K562 (cell line): Measurements from ENCODE around the gene LRRC41. TPM values are rescaled to one million over a fixed set of nuclear protein-coding genes. Genes with fewer than 3 reads are reported as not detected.

Source experiments
- ATAC-seq: fragments of 200-7000 bp; cut with Tn5 transposase; 3 replicates; pipeline ENCODE4 v1.9.1; 2020; ENCODE audit warnings: moderate library complexity
- BruUV-seq: library from RNA; stranded (reverse); fragments of 400-500 nt; replicated peaks from 2 replicates; lab custom pipeline; 2021; lab: Mats Ljungman, UMichigan
- CTCF ChIA-PET: fragments of 300-600 bp; formaldehyde crosslinking; extraction: SDS; loops from one replicate; lab custom pipeline; 2021; ENCODE audit warnings: low intra/inter-chr PET ratio; lab: Yijun Ruan, JAX
- POLR2A ChIA-PET: fragments of 300-600, 350-650 bp; sonication (Branson Sonifier 250); formaldehyde crosslinking; extraction: SDS; loops from one replicate; lab custom pipeline; 2021; ENCODE audit warnings: antibody characterized with exemption, inconsistent platforms; lab: Yijun Ruan, JAX
- DNase-seq, 4 experiments: peaks; one replicate each; pipeline versions ENCODE4 v3.0.0 to v3.0.0-alpha.2; 2011 to 2018; ENCODE audit warnings: low spot score in 3 of 4, mixed read lengths in 3 of 4; ENCODE audit errors: extremely low read depth in 1 of 4
- FAIRE-seq: peaks from 2 replicates; lab custom pipeline; 2011; peaks lifted over from hg19 to GRCh38; lab: Jason Lieb, UNC
- H2AFZ ChIP-seq: 2 replicates; pipeline ENCODE4 v1.6.0; 2011; ENCODE audit warnings: low read depth, low read length, control low read depth, inconsistent platforms
- H3K27ac ChIP-seq: fragments of 200-600 bp; 3 replicates; pipeline ENCODE4 v1.8.0; 2011; ENCODE audit warnings: low read depth, mild to moderate bottlenecking, control low read depth, inconsistent platforms, low read length, moderate library complexity, mixed read lengths; ENCODE audit errors: extremely low read depth
- H3K27me3 ChIP-seq, 2 experiments: fragments of 300-600 bp in 1 of 2; 2 replicates in 1 of 2; 3 replicates in 1 of 2; pipeline versions ENCODE4 v1.6.0 to v1.8.0; 2011; ENCODE audit warnings: inconsistent platforms in 2 of 2, low read length in 2 of 2, mild to moderate bottlenecking in 1 of 2, mixed read lengths in 1 of 2, moderate library complexity in 1 of 2; ENCODE audit not compliant: control insufficient read depth in 2 of 2, insufficient read depth in 2 of 2
- H3K36me3 ChIP-seq: fragments of 300-600 bp; 3 replicates; pipeline ENCODE4 v1.8.0; 2011; ENCODE audit warnings: mild to moderate bottlenecking, low read length, inconsistent platforms; ENCODE audit not compliant: control insufficient read depth, insufficient read depth
- H3K4me1 ChIP-seq, 2 experiments: fragments of 200-600 bp in 1 of 2; replicated peaks in 1 of 2; 2 replicates in 1 of 2; 3 replicates in 1 of 2; pipeline versions ENCODE4 v1.5.1 to v1.8.0; 2011; ENCODE audit warnings: inconsistent platforms in 2 of 2, low read length in 2 of 2, mild to moderate bottlenecking in 1 of 2, mixed read lengths in 1 of 2, moderate library complexity in 1 of 2; ENCODE audit not compliant: control insufficient read depth in 2 of 2, insufficient read depth in 2 of 2
- H3K4me2 ChIP-seq: 2 replicates; pipeline ENCODE4 v1.6.1; 2011; ENCODE audit warnings: low read length, control low read depth, inconsistent platforms, mixed read lengths; ENCODE audit not compliant: insufficient read depth
- H3K4me3 ChIP-seq: fragments of 200-600 bp; sonication (generic), shearing (Covaris generic); 2 replicates; pipeline ENCODE4 v1.5.1; 2016; ENCODE audit warnings: control low read depth, inconsistent platforms
- H3K79me2 ChIP-seq: fragments of 200-600 bp; 3 replicates; pipeline ENCODE4 v1.8.0; 2011; ENCODE audit warnings: low read length, inconsistent platforms; ENCODE audit not compliant: control insufficient read depth, insufficient read depth
- H3K9ac ChIP-seq, 2 experiments: 2 replicates each; pipeline versions ENCODE4 v1.6.0 to v1.6.1; 2011; ENCODE audit warnings: low read depth in 2 of 2, low read length in 2 of 2, control low read depth in 1 of 2, inconsistent platforms in 1 of 2, mild to moderate bottlenecking in 1 of 2, mixed read lengths in 1 of 2; ENCODE audit not compliant: insufficient read depth in 1 of 2
- H3K9me1 ChIP-seq: one replicate; pipeline ENCODE4 v1.6.0; 2011; ENCODE audit warnings: inconsistent platforms, mild to moderate bottlenecking, low read length, moderate library complexity; ENCODE audit not compliant: control insufficient read depth, insufficient read depth
- H3K9me3 ChIP-seq: replicated peaks from 2 replicates; pipeline ENCODE4 v1.5.1; 2011; ENCODE audit warnings: low read depth, low read length, inconsistent platforms; ENCODE audit not compliant: control insufficient read depth, insufficient read depth
- H4K20me1 ChIP-seq: replicated peaks from 2 replicates; pipeline ENCODE4 v1.6.1; 2011; ENCODE audit warnings: low read length, inconsistent platforms, mixed read lengths; ENCODE audit not compliant: control insufficient read depth, insufficient read depth
- CEBPB ChIP-seq: fragments of 450-650 bp; IDR thresholded peaks from 2 replicates; pipeline ENCODE4 v1.6.1; 2016; ENCODE audit warnings: missing genetic modification characterization, missing compliant biosample characterization
- CHD1 ChIP-seq: fragments of 200-600 bp; sonication (generic); IDR thresholded peaks from one replicate; pipeline ENCODE4 v1.6.1; 2012; ENCODE audit warnings: mild to moderate bottlenecking, moderate library complexity, low read length, inconsistent platforms
- ETS1 ChIP-seq: conservative IDR thresholded peaks from 2 replicates; pipeline ENCODE4 v1.6.1; 2011; ENCODE audit warnings: low read depth, mild to moderate bottlenecking, low read length; ENCODE audit not compliant: control insufficient read depth
- GATAD2A ChIP-seq: fragments of 450-650 bp; IDR thresholded peaks from 2 replicates; pipeline ENCODE4 v1.6.1; 2017
- HDAC3 ChIP-seq: fragments of 450-650 bp; IDR thresholded peaks from 2 replicates; pipeline ENCODE4 v1.6.1; 2018; ENCODE audit warnings: borderline replicate concordance, mild to moderate bottlenecking, moderate library complexity; ENCODE audit not compliant: partially characterized antibody
- HLTF ChIP-seq: fragments of 450-650 bp; IDR thresholded peaks from 2 replicates; pipeline ENCODE4 v1.6.1; 2016
- KLF6 ChIP-seq: fragments of 250-450 bp; sonication (Bioruptor Pico); IDR thresholded peaks from 2 replicates; pipeline ENCODE4 v1.4.0; 2020; ENCODE audit warnings: mild to moderate bottlenecking, moderate library complexity, borderline replicate concordance
- RBFOX2 ChIP-seq: fragments of 200-400 bp; formaldehyde crosslinking; IDR thresholded peaks from 2 replicates; pipeline ENCODE4 v1.6.1; 2017; ENCODE audit warnings: low read depth, mild to moderate bottlenecking, low read length, moderate library complexity
- RBM34 ChIP-seq: fragments of 200-400 bp; formaldehyde crosslinking; IDR thresholded peaks from 2 replicates; pipeline ENCODE4 v1.6.1; 2018; ENCODE audit warnings: low read length, borderline replicate concordance; ENCODE audit not compliant: insufficient read depth
- RHOXF2B ChIP-seq: fragments of 250-450 bp; sonication (Bioruptor Pico); conservative IDR thresholded peaks from 2 replicates; pipeline ENCODE4 v1.5.1; 2021
- SMARCA4 ChIP-seq: fragments of 450-650 bp; IDR thresholded peaks from 2 replicates; pipeline ENCODE4 v1.6.1; 2016
- SUPT5H ChIP-seq: fragments of 450-650 bp; IDR thresholded peaks from 2 replicates; pipeline ENCODE4 v1.6.1; 2016
- ZBTB2 ChIP-seq: fragments of 450-650 bp; IDR thresholded peaks from 2 replicates; pipeline ENCODE4 v1.6.1; 2016; ENCODE audit warnings: antibody characterized with exemption
- ZBTB26 ChIP-seq: fragments of 450-650 bp; formaldehyde crosslinking; IDR thresholded peaks from 2 replicates; pipeline ENCODE4 v1.4.0; 2022; ENCODE audit warnings: missing genetic modification characterization
- ZNF124 ChIP-seq: sonication (generic); formaldehyde crosslinking; IDR thresholded peaks from 2 replicates; pipeline ENCODE4 v1.8.1; 2022; ENCODE audit warnings: missing genetic modification reagents
- ZNF324 ChIP-seq: fragments of 250-450 bp; sonication (Bioruptor Pico); IDR thresholded peaks from 2 replicates; pipeline ENCODE4 v1.4.0; 2020; ENCODE audit warnings: mild to moderate bottlenecking
- ZNF398 ChIP-seq: fragments of 250-450 bp; sonication (Bioruptor Pico); IDR thresholded peaks from 2 replicates; pipeline ENCODE4 v1.8.0; 2021; ENCODE audit warnings: moderate library complexity, mild to moderate bottlenecking, inconsistent platforms
- WGBS: fragments of 100-300 bp; shearing (Covaris generic); methylation state at CpG from one replicate; pipeline ENCODE4 v1.1.6; 2016; ENCODE audit warnings: low coverage, mixed read lengths; ENCODE audit not compliant: insufficient coverage; ENCODE audit errors: missing lambda C conversion rate; 5-methylcytosine and 5-hydroxymethylcytosine counted together
- in situ Hi-C: fragments of 300-500 bp; cut with MboI; formaldehyde crosslinking; loops from 4 replicates; pipeline ENCODE4 v1.15.0; 2018; ENCODE audit warnings: inconsistent platforms, mixed read lengths
- intact Hi-C: fragments of 100-400 bp; cut with micrococcal nuclease; formaldehyde crosslinking; loops from 2 replicates; pipeline ENCODE4 v1.14.2; 2022
- polyA plus RNA-seq, 8 experiments: library from polyadenylated mRNA; depleted of rRNA in 4 of 8; stranded (reverse) in 5 of 8; unstranded in 3 of 8; fragments of >200 nt; fragmentation: Nextera tagmentation in 2 of 8; fragmentation: Illumina TruSeq in 1 of 8; extraction: Ambion mirVana in 2 of 8; extraction: Trizol in 1 of 8; gene quantifications; 2 replicates each; pipeline versions ENCODE4 v1.2.1 to v1.2.3, GENCODE V29; 2011 to 2014; ENCODE audit warnings: inconsistent platforms in 1 of 8, missing spikeins in 1 of 8
- total RNA-seq, 7 experiments: library from RNA; depleted of rRNA in 6 of 7; stranded (reverse); fragments of >200 nt in 6 of 7; fragmentation: Illumina TruSeq in 2 of 7; extraction: Trizol in 2 of 7; gene quantifications; 2 replicates each; pipeline versions ENCODE4 v1.2.1 to v1.2.3, GENCODE V29; 2011 to 2021; ENCODE audit warnings: low replicate concordance in 1 of 7

LRRC41 gene
- total and polyA plus RNA-seq, 9 of the 15 experiments (the other 6 are each of a cell fraction or from before 2014, with no cell fraction given) = 10.5 to 64.7 (median 44.2) TPM

GRCh38 chr1:46285730-46286477, 17.5 kb downstream of the LRRC41 start:
- CTCF ChIA-PET = no interaction called here
- DNase-seq = peak in 2 of 4 experiments; percentile 42 to 57
- Histone ChIP-seq H3K9me3 (no peaks in the 10 kb centered on the region), H3K27me3 (no peaks in the 10 kb centered on the region), H3K36me3 (peaks cover 80% of the 10 kb centered on the region), H3K9ac (peak overlapping the region in 1 of 2 experiments; percentile 16; a peak in 1 of 4 replicates), H2AFZ (no peak overlapping the region), H3K4me1 (peaks cover 23 to 33% of the 10 kb centered on the region in 2 experiments; a peak in 3 of 5 replicates), H3K9me1 (peaks cover 5% of the 10 kb centered on the region), H3K79me2 (no peaks in the 10 kb centered on the region), H3K4me3 (no peak overlapping the region), H3K27ac (no peak overlapping the region; the same call in 2 of the 3 replicates), H3K4me2 (no peak overlapping the region), H4K20me1 (no peaks in the 10 kb centered on the region)
- no TSS peak for BruUV-seq
- POLR2A ChIA-PET = interaction anchor here (0.5 to 22.6 kb wide), 11 partner anchors 5 to 1564 kb away, joined by 3 to 410 read pairs (median 6); partner anchors contain the start of genes LRRC41, NSUN4 and UQCRH
- in situ Hi-C loops = no loop called here
- WGBS = 84% methylated on average over 27 of the region's 27 CpGs
- FAIRE-seq = no peak
- intact Hi-C loops = loop anchor here (2.0 to 10.0 kb wide), 2 partner anchors 15 to 59 kb away; partner anchors contain the start of gene NSUN4
- peak; percentile 80 for ATAC-seq
- TF ChIP-seq ZBTB2 = no peak
- TF ChIP-seq ZBTB26 (CRISPR knock-in tag) = no peak
- TF ChIP-seq SUPT5H = no peak
- no peak for TF ChIP-seq HDAC3
- TF ChIP-seq GATAD2A = no peak
- TF ChIP-seq RBFOX2 = peak; percentile 73
- TF ChIP-seq ETS1 = no peak
- no peak for TF ChIP-seq HLTF
- TF ChIP-seq ZNF124 (CRISPR knock-in tag) = no peak
- TF ChIP-seq CEBPB (tag) = peak; percentile 72
- no peak for TF ChIP-seq ZNF324 (CRISPR knock-in tag)
- peak; percentile 40 for TF ChIP-seq ZNF398
- TF ChIP-seq RHOXF2B = 0 out of 2 replicates have a peak, but pooled peaks have one; percentile 17
- no peak for TF ChIP-seq CHD1
- TF ChIP-seq KLF6 (CRISPR knock-in tag) = no peak
- peak; percentile 16; the same call in 1 of the 2 replicates for TF ChIP-seq SMARCA4
- TF ChIP-seq RBM34 = no peak
